NCI-H526 treated with DMSO at 0.1 percent for 48 hours (cell line): ENCODE results near the gene ANKRD13D.

ENCODE experiments used
- DNase-seq: peaks from one replicate; lab custom pipeline; 2025; lab: John Stamatoyannopoulos, UW

The ANKRD13D gene

DNA sequence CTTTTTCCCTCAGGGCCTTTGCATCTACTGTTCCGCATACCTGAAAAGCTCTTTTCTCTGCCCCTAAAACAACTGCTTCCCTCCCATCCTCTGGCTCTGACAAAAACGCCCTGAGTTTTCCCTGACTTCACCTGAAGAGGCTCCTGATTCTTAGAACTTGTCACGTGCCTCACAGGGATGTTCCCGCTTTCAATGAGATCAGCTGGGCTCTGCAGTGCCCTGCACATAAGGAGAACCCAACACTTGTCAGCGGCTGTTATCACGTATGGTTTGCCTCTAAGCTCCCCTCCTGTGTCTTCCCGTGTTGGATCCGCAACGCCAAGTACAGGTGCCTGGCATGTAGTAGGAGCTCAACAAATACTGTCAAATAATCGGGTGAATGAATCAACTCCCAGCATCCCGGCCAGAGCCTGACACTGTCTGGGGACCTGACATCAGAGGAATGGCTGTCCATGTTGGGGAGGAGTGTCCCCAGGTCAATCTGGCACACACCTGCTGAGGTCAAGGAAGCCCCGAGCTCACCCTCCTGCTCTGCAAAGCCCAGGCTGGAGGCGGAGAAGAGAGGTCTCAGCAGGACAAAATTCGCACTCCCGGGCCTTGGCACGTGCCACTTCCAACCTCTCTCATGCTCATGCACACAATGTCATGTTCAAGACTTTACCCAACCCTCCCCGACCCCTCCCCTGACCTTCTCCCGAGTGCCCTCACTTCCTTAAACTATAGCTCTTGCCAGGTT is 27.0 kb upstream of the ANKRD13D start:
- peak; percentile 12 for DNase-seq

DNA sequence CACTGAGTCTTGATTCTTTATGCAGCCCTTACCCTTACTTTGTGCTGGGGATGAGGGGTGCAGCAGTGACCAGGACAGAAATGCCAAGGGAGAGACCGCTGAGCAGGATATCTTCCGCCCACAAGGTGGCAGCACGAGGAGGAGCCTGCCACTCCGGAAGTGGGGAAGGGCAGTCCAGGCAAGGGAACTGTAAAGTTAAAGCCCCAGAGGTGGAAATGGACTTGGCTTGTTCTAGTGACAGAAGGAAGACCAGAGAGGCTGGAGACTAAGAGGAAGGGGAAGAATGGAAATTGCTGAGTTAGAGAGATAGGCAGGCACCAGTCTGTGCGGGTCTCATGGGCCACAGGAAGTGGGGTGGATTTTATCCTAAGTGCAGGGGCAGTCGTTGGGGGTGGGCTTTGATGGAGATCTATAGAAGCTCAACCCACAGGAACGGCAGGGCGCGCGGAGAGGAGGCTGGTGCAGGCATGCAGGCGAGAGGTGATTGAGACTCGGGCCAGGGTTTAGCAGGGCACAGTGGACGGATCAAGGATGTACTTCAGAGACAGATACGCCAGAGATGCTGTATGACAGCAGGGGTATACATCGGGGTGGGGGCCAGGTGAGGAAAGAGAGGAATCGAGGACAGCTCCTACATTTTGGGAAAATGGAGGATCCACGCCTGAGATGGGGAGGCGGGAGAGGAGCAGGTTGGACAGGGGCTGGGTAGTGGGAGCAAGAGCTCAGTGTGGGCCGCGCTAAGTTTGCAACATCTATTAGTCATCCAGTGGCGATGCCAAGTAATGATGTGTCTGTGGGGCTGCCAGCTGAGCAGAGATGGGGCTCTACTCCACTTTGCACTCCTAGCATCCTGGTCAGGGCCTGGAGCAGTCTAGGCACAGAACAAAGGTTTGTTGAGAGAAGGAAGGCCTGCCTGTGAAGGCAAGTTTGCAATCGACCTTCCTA is 26.1 kb upstream of the ANKRD13D start:
- peak; percentile 60 for DNase-seq

DNA sequence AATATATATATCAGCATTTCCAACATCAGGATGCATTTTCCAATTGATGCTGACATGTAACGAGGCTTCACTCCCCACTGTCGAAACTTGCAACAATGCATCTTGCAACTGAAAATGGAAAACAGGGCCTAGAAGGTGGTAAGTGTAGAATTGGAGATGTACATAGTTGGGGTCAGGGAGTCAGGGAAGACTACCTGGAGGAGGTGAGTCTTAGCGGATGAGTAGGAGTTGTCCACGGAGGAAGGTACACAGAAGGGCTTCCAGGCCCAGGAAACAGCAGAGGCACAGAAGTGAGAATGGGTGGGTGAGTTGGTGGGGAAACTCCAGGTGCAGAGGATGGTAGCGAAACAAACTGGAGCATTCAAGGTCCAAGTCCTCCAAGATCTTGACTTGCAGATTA is 24.8 kb upstream of the ANKRD13D start:
- no peak for DNase-seq

DNA sequence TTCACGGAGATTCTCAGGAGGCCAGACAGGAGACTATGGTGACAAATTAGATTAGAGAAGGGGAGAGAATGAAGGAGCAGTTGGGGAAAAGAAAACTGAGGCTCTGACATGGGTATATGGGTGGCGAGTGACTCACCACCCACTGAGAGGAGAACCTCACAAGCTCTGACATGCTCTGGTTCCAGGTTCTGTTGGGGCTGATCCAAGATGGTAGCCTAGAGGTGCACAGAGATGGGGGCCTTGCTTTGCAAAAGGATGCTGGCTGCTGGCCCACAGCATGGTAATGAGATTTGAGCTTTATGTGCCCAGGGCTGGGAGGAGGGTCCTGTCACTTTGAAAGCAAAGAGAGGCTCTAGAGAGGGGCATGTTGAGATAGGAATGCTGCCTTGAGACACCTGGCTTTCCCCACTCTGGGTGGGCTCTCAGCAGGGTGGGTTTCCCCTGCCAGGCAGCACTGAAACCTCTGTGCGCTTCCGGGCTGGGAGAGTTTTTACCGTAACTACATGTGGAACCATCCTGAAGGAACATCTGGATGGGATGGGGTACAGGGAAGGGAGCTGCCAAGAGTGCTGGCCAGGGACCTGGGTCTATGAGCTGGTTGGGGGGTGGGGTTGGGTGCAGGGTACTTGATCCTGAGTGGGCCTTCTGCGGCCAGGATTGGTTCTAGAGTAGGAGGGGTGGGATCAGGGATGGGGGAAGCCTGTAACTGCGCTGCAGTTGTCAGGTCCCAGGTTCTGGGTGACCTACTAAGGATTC is 24.0 kb upstream of the ANKRD13D start:
- DNase-seq = no peak

DNA sequence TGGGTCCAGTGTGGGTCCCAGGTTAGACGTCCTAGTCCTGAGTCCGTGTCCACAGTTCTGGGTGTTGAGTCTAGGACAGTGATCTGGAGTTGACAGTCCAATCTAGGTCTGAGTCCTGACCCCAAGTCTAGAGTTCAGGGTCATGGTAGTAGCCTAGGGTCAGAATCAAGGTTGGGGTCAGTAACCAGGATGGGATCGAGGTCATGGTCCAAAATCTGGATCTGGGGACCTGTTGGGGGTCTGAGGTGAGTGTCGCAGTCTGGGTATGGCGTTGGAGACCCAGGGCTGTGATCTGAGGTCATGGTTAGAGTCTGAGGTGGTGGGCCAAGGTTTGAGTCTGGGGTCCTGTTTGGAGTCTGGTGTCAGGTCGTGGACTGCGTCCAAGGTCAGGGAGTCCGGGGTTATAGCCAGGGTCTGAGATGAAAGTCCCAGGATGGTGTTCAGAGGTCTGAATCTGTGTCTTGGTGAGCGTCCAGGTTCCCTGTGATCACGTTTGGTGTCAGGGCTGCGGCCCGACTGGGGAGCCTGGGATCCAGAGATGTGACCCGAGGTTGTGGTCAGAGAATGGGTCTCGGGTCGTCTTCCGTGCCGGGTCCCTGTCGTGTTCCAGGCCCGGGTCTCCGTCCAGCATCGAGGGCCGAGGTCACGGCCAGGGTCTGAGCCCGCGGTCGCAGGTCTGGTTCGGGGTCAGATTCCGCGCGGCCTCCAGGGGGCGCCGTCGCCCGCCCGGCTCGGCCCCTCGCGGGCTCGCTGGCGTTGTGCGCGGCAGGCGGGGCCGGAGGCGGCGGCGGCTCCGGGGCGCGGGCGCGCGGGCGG is 23.3 kb upstream of the ANKRD13D start:
- peak; percentile 33 for DNase-seq

DNA sequence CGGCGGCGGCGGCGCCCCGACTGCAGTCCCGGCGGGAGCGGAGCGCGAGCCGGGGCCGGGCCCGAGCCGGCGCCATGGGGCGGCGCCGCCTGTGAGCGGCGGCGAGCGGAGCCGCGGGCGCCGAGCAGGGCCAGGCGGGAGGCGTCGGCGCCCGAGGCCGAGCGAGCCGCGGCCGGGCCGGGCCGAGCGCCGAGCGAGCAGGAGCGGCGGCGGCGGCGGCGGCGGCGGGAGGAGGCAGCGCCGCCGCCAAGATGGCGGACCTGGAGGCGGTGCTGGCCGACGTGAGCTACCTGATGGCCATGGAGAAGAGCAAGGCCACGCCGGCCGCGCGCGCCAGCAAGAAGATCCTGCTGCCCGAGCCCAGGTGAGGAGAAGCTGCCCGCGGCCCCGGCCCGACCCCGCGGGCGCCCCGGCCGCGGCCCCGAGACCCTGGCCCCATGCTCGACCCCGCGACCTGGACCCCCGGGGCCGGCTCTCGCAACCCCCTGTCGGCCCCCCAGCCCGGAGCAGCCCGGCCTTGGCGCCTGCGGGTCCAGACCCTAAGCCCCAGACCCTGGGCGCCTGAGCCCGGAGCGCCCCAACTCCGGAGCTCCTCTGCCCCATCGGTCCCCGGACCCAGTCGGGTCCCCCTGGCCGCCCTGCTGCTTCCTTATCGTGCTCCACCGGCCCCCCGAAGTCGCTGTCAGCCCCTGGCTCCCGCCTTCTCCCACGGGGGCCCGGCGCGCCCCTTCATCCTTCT is 22.5 kb upstream of the ANKRD13D start, which contains the start of gene GRK2:
GRK2 (plus strand) TSS at position 25 of the 739 bp plus-strand sequence; CDS start at position 252, 227 bp downstream.
- no peak for DNase-seq

DNA sequence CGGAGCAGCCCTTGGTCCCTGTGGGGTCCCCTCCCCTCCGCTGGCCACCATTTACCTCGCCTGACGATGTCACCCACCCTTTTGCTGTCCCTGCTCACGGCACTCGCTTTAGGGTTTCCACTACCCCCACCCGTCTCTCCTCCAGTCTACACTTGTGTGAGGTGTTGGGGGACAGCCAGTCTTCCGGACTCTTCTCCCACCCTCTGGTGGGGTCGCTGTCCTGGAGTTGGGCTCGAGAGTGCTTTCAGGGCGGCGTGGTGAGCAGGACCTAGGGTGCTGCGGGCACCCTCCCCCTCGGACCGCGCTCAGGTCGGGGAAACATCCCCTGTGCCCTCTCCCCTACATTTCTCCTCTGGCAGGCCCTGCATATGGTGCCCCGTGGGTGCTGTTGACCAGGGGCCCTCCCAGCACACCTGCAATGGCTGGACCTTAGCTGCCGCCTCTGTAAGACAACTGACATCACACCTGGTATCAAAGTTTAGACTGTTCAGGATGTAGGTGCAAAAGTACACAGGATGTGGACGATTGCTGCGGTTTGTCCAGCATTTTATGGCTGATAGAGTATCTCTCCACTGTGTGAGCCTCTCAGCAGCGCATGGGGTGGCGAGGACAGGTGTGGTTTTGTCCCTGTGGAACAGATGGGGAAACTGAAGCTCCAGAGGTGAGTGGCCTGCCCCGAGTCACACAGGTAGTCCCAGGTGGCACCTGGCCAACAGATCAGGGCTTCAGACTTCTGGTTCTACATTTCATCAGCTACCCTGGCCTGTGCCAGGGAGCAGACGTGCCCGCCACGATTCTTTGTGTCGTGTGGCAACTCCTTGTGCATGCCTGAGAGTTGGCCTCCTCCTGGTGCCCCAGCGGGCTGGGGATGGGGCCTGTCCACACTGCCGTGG is 21.7 kb upstream of the ANKRD13D start:
- no peak for DNase-seq

DNA sequence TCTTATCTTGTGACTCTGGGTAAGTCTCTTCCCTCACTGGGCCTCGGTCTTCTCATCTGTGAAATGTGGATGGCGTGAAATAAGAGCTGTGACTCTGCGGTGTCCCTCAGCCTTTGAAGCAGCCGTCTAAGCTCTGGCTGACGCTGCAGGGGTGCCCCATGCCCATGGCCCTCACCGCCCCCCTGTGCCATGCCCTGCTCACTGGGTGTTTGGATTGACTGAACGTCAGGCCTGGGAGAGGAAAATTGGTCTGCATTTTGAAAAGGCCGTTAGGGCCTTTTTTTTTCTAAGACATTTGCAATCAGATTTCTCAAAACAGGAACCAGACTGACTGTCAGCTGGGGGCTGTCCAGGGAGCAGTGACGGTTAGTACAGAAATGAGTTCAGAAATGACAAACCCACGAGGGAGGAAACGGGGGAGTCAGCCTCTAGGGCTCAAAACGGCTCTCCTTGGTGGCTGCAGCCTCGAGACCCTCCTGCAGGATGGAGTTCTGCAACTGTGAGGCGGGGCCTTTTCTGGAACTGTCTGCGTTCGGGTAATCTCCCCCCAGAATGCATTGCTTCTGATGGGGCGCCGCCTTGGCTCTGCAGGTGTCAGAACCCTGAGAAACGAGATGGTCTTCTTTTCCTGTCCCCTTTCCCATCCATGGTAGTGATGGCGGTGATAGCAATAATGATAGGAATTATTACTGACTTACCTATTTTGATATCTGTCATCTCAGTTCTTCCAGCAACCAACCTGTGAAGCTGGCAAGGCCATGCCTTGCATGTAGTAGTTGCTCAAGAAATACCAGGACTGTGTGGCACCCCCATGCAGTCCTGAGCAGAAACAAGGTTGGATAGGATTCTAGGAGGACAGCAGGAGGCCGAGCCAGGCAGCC is 20.8 kb upstream of the ANKRD13D start:
- no peak for DNase-seq

DNA sequence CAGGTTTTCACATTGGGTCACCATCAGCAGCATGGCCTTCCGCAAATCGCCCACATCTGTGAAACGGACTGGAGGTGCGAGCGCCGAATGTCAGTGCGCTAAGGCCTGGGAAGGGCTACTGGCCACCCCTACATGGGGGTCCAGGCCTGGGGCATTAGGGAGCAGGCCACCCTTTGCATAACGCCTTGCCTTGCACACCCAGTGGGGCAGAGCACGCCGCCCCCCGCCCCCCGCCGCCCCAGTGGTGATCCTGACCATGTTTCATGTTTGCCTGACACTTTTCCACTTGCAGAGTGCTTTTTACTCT is 20.2 kb upstream of the ANKRD13D start:
- DNase-seq = no peak

DNA sequence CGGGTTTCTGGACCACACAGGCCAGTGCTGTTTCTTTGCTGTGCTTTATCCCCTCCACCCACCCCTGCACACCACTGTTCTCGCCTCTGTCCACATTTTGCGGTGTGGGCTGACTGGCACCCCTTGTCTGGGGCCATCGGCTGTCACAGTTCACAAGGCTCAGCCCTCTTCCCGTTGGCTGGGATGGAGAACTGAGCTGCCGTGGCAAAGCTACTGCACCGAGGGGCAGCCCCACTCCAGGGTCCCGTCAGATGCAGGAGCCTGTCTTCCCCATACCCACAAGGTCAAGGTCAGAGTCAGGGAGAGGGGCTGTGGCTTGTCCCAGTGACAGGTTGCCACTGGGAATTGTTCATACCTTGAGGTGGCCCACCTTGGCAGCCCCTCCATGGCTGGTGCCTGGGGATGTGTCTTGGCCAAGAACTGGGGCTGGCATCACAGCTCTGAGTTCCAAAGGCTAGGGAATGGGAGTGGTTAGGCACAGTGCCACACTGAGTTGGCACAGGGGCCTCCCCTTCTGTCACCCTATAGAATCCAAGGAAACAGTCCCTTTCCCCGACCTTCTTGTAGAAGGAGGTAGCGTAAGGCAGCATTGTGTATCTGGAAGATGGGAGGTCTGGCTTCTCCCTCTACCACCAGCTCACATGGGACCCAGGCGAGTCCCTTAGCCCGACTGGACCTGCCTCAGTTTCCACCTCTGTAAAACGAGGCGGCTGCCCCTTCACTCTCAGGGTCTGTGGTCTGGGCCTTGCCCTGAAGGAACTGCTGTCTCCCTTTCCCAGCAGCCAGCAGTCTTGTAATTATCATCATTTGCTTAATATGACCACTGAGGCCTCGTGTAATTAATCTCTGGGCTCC is 19.5 kb upstream of the ANKRD13D start:
- no peak for DNase-seq

DNA sequence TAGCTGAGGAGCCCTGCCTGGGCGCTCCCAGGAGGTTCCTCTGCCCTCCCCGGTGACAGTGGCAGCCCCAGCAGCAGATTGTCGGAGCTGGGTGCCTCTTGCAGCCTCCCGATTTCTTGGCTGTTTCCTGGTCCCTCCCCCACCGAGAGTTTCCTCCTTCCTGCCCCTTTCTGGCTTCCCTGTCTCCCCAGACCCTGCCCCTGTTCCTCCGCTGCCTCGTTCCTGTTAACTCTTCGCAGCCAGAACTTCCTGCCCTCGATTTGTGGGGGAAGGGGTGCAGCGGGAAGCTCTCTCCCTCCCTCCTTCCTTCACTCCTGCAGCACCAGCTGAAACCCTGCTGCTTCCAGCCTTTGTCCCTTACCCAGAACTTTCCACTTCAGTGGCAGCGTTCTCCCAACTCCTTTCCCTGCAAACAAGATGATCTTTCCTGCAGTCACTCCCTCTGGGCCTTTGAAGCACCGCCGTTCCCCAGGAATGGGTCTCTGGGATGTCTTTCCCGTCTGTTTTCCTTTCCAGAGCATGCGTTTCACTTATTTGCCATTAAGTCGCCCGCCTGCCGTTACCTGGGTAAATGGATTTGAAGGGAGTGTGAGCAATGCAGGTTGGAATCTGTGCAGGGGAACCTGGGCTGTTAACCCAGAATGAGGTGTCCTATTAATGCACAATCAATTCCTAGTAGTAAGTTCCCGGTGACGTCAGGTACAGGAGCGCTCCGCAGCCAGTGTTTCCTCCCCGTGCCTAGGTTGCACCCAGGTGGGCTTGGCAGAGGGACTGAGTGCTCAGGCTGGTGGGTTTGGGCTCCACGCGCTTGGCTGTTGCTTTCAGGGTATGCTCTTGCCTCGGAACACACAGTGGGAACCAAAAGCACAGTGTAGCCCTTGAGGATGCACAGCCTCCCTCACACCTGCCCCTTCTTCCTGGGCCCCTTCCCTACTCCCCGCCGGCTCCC is 18.6 kb upstream of the ANKRD13D start:
- DNase-seq = no peak

DNA sequence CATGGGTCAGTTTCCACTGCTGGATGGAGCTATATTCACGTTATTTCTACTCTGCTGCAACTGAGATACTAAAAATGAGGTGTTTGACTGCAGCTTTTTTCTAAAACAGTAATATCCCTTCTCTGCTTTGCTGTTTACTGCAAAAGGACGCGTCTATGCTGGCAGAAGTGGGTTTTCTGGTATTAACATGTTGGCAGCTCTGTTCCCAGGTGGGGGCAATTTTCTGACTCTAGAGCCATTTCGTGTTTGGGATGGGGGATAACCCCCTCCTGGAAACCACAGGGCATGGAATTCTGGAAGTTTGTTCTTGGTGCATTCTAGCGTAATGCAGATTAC is 17.9 kb upstream of the ANKRD13D start:
- DNase-seq = no peak

DNA sequence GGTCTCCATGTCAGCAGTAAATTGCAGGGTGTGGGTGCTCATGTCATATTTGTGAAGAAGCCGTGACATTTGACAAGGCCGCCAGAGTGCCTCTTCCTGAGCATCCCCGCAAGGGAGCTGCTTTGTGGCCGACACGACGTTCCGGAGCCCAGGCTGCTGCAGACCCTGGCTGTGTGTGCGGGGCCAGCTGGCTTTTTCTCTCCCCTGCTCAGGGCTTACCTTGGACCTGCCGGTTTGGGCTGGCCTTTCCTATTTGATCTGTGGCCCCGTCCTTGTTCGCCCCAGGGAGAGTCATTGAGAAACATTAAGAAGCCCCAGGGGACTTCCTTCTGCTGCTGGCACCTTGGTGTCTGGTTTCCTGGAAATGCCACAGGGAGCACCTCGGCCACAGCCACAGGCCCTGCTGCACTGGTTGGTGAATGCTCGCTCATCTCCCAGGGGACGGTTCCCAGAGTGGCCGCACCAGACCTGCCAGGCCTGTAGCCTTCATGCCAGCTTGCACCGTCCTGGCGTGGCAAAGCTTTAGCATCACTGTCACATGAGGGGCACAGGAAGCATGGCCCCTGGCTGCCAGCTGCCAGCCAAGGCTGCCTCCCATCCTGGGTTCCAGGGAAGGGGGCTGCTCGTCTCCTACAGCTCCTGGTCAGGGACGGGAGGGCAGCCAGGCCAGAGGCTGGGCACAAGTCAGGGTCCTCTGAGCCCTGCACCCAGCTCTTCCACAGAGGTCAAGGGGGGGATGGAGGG is 17.4 kb upstream of the ANKRD13D start:
- DNase-seq = peak; percentile 42

DNA sequence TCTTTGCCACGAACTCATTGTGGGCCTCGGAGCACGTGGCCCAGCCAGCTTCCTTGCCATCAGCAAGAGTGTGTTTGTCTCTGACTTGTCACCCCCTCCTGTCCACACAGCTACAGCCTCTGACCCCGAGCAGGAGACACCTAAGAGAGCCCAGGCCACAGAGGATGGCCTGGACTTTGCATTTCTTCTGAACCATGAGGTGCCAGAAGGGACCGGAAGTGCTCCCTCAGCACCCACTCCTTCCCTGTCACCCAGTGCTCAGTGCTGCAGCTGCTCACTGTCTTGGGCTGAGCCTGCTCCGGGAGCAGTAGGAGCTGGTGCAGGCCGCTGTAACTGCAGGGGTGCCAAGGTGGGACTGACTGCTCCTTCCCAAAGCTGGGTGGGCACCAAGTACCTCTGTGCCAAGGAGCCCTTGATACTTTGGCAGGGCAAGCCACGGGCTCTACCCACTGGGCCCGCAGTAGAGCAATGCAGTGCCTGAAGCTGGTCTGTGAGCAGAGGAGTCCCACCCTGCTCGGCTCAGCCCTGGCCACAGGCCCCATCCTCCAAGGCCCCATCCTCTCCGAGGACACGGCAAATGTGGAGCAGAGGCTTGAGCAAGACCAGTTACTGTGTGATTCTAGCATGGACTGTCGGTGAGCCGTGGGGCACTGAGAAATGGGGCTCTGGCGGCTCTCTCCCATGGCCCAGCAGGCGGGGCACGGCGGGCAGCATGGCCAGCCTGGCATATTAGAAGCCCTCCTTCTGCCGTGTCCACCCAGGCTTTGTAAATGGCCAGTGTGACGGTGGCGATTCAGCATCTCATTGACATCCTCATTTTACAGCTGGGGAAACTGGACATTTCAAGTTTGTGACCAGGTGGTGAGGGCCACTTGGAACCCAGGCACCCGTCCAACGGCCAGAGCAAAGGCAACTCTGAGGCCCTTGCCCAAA is 16.5 kb upstream of the ANKRD13D start:
- no peak for DNase-seq
